ENCODE data around the gene SLC2A4RG. TPM values are rescaled to one million over a fixed set of nuclear protein-coding genes. Genes with fewer than 3 reads are reported as not detected.

Gene SLC2A4RG
- total and polyA plus RNA-seq, 5 experiments from 2014 or later: 3.8 to 134 (median 4.8) TPM

- peak in 6 of 10 donors; percentile 26 to 53 (median 45) for DNase-seq
- H3K27me3 Mint-ChIP-seq: no peaks in the 10 kb centered on the region
- peak overlapping the region in 9 of 10 donors; percentile 14 to 95 (median 66) for H3K4me3 Mint-ChIP-seq
- peak overlapping the region in 5 of 10 donors; percentile 27 to 67 (median 52) for H3K27ac Mint-ChIP-seq
- H3K4me1 Mint-ChIP-seq: peaks cover 17 to 27% (median 25%) of the 10 kb centered on the region in 4 donors
- peaks cover 0 to 18% (median 0%) of the 10 kb centered on the region in 3 donors for H3K36me3 Mint-ChIP-seq
- H3K9me3 Mint-ChIP-seq: no peaks in the 10 kb centered on the region
- ATAC-seq: no peak
- POLR2A ChIA-PET: interaction anchor here (0.6 to 10.0 kb wide), 15 partner anchors 11 to 324 kb away, joined by 3 to 162 read pairs (median 6); partner anchors contain the start of genes ARFRP1, GMEB2, STMN3 and TCEA2
Observed at GRCh38 chr20:63738687-63739129, 868 bp upstream of the SLC2A4RG start.

- no peaks in the 10 kb centered on the region for H3K27me3 Mint-ChIP-seq
- peaks cover 12 to 19% (median 16%) of the 10 kb centered on the region in 4 donors for H3K4me1 Mint-ChIP-seq
- peak overlapping the region in 5 of 10 donors; percentile 27 to 67 (median 46) for H3K27ac Mint-ChIP-seq
- ATAC-seq (peak; percentile 3 to 4), DNase-seq (peak; percentile 33 to 79 (median 60))
- H3K36me3 Mint-ChIP-seq: peaks cover 0 to 15% (median 0%) of the 10 kb centered on the region in 3 donors
- H3K9me3 Mint-ChIP-seq: no peaks in the 10 kb centered on the region
- POLR2A ChIA-PET: interaction anchor here (0.6 to 10.0 kb wide), 10 partner anchors 9 to 946 kb away, joined by 3 to 137 read pairs (median 4); partner anchors contain the start of genes ARFRP1, GMEB2, RTEL1 and ZGPAT
- H3K4me3 Mint-ChIP-seq: peak overlapping the region; percentile 36 to 85 (median 60)
Observed at GRCh38 chr20:63740070-63740626, 572 bp downstream of the SLC2A4RG start.

GRCh38 chr20:63740627-63741353, 1.2 kb downstream of the SLC2A4RG start:
- Mint-ChIP-seq H3K27ac (peak overlapping the region in 6 of 10 donors; percentile 17 to 68 (median 48)), H3K27me3 (no peaks in the 10 kb centered on the region), H3K4me1 (peaks cover 6 to 14% (median 11%) of the 10 kb centered on the region in 4 donors), H3K4me3 (peak overlapping the region; percentile 36 to 85 (median 65)), H3K9me3 (no peaks in the 10 kb centered on the region), H3K36me3 (peaks cover 0 to 15% (median 0%) of the 10 kb centered on the region in 3 donors)
- DNase-seq (peak in 6 of 10 donors; percentile 30 to 62 (median 48)), ATAC-seq (peak; percentile 7 to 19)
- POLR2A ChIA-PET: interaction anchor here (0.5 to 10.0 kb wide), 16 partner anchors 10 to 946 kb away, joined by 3 to 137 read pairs (median 4); partner anchors contain the start of genes ARFRP1, GMEB2, RTEL1 and ZGPAT

DNA sequence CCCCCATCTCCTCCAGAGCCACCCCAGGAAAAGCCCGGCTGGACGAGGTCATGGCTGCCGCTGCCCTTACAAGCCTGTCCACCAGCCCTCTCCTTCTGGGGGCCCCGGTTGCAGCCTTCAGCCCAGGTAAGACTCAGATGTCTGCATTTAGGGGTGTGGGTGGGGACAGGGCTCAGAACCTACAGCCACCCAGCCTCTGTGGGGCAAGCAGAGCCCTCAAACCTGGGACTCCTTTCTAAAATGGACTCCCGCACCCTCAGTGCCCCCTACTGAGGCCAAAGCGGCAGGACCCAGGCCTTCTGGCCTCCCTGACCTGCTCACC, 1.7 kb downstream of the SLC2A4RG start:
- Mint-ChIP-seq H3K36me3 (peaks cover 0 to 11% (median 0%) of the 10 kb centered on the region in 3 donors), H3K27ac (peak overlapping the region in 4 of 10 donors; percentile 17 to 74 (median 67))
- POLR2A ChIA-PET: interaction anchor here (0.5 to 10.0 kb wide), 10 partner anchors 9 to 383 kb away, joined by 3 to 137 read pairs (median 4); partner anchors contain the start of genes ARFRP1, RTEL1 and ZGPAT

DNA sequence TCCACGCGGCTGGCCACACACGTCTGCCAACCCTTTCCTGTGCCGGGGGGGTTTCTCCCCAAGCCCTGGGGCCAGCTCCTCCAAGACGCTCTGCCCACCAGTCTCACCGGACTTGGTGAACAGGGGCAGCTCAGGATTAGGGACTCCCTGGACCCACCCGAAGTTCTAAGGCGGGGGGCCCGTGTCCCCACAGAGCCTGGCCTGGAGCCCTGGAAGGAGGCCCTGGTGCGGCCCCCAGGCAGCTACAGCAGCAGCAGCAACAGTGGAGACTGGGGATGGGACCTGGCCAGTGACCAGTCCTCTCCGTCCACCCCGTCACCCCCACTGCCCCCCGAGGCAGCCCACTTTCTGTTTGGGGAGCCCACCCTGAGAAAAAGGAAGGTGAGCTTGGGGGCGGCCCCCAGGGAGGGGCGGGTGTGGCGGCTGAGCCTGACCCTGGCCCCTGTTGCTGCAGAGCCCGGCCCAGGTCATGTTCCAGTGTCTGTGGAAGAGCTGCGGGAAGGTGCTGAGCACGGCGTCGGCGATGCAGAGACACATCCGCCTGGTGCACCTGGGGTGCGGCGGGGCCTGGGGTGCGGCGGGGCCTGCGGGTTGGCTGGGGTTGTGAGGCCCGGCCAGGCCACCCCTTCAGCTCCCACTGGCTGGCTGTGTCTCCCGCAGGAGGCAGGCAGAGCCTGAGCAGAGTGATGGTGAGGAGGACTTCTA, 2.3 kb downstream of the SLC2A4RG start:
- Mint-ChIP-seq H3K27me3 (no peaks in the 10 kb centered on the region), H3K27ac (peak overlapping the region in 2 of 10 donors; percentile 28 to 66), H3K9me3 (no peaks in the 10 kb centered on the region), H3K4me3 (peak overlapping the region; percentile 7 to 81 (median 64)), H3K36me3 (peaks cover 0 to 11% (median 0%) of the 10 kb centered on the region in 3 donors), H3K4me1 (peaks cover 0 to 6% (median 3%) of the 10 kb centered on the region in 4 donors)
- POLR2A ChIA-PET: interaction anchor here (0.5 to 10.0 kb wide), 8 partner anchors 9 to 382 kb away, joined by 3 to 137 read pairs (median 4); partner anchors contain the start of genes ARFRP1 and ZGPAT
- ATAC-seq (no peak), DNase-seq (no peak)

More for the DNA sequence above, 1.7 kb downstream of the SLC2A4RG start:
- Mint-ChIP-seq H3K9me3 (no peaks in the 10 kb centered on the region), H3K4me1 (peaks cover under 1 to 10% (median 6%) of the 10 kb centered on the region in 4 donors), H3K4me3 (peak overlapping the region in 9 of 10 donors; percentile 7 to 81 (median 65)), H3K27me3 (no peaks in the 10 kb centered on the region)
- ATAC-seq (no peak), DNase-seq (no peak)

GRCh38 chr20:63742381-63743024, 2.9 kb downstream of the SLC2A4RG start:
- POLR2A ChIA-PET: interaction anchor here (0.5 to 10.0 kb wide), 6 partner anchors 8 to 387 kb away, joined by 3 to 137 read pairs (median 4); partner anchors contain the start of genes ARFRP1 and ZGPAT
- Mint-ChIP-seq H3K4me3 (no peak overlapping the region), H3K4me1 (peaks cover 0 to 6% (median 1%) of the 10 kb centered on the region in 4 donors), H3K9me3 (no peaks in the 10 kb centered on the region), H3K36me3 (peaks cover 0 to 11% (median 0%) of the 10 kb centered on the region in 3 donors), H3K27me3 (no peaks in the 10 kb centered on the region), H3K27ac (no peak overlapping the region)
- DNase-seq (no peak), ATAC-seq (no peak)

GRCh38 chr20:63743210-63743970, 3.8 kb downstream of the SLC2A4RG start:
- no peak for DNase-seq
- H3K9me3 Mint-ChIP-seq: no peaks in the 10 kb centered on the region
- no peaks in the 10 kb centered on the region for H3K27me3 Mint-ChIP-seq
- peaks cover under 1 to 9% (median 2%) of the 10 kb centered on the region in 4 donors for H3K4me1 Mint-ChIP-seq
- peak overlapping the region in 1 of 10 donors; percentile 36 for H3K4me3 Mint-ChIP-seq
- peaks cover 0 to 11% (median 0%) of the 10 kb centered on the region in 3 donors for H3K36me3 Mint-ChIP-seq
- POLR2A ChIA-PET: interaction anchor here (0.5 to 10.0 kb wide), 7 partner anchors 7 to 386 kb away, joined by 3 to 137 read pairs (median 3); partner anchors contain the start of genes ARFRP1 and ZGPAT
- H3K27ac Mint-ChIP-seq: peak overlapping the region in 4 of 10 donors; percentile 18 to 79 (median 36)
- no peak for ATAC-seq

- no peaks in the 10 kb centered on the region for H3K27me3 Mint-ChIP-seq
- no peaks in the 10 kb centered on the region for H3K9me3 Mint-ChIP-seq
- peak overlapping the region in 1 of 10 donors; percentile 18 for H3K27ac Mint-ChIP-seq
- H3K4me3 Mint-ChIP-seq: no peak overlapping the region
- ATAC-seq (no peak), DNase-seq (no peak)
- H3K4me1 Mint-ChIP-seq: peaks cover 3 to 14% (median 8%) of the 10 kb centered on the region in 4 donors
- peaks cover 0 to 11% (median 0%) of the 10 kb centered on the region in 3 donors for H3K36me3 Mint-ChIP-seq
- POLR2A ChIA-PET: interaction anchor here (0.5 to 0.8 kb wide), 3 partner anchors 15 to 47 kb away, joined by 3 to 4 read pairs (median 3); no protein-coding TSS in a partner anchor
Observed at GRCh38 chr20:63744158-63744557, 4.6 kb downstream of the SLC2A4RG start.

GRCh38 chr20:63744574-63745423, 5.2 kb downstream of the SLC2A4RG start:
- DNase-seq: no peak
- no peaks in the 10 kb centered on the region for H3K9me3 Mint-ChIP-seq
- H3K36me3 Mint-ChIP-seq: peaks cover 0 to 11% (median 0%) of the 10 kb centered on the region in 3 donors
- no peak overlapping the region for H3K4me3 Mint-ChIP-seq
- POLR2A ChIA-PET: interaction anchor here (0.5 to 2.1 kb wide), 2 partner anchors 8 to 25 kb away, joined by 4 to 14 read pairs; partner anchors contain the start of gene LIME1
- peaks cover 6 to 20% (median 13%) of the 10 kb centered on the region in 4 donors for H3K4me1 Mint-ChIP-seq
- H3K27me3 Mint-ChIP-seq: no peaks in the 10 kb centered on the region
- peak overlapping the region in 2 of 10 donors; percentile 8 to 27 for H3K27ac Mint-ChIP-seq
- ATAC-seq: no peak

DNA sequence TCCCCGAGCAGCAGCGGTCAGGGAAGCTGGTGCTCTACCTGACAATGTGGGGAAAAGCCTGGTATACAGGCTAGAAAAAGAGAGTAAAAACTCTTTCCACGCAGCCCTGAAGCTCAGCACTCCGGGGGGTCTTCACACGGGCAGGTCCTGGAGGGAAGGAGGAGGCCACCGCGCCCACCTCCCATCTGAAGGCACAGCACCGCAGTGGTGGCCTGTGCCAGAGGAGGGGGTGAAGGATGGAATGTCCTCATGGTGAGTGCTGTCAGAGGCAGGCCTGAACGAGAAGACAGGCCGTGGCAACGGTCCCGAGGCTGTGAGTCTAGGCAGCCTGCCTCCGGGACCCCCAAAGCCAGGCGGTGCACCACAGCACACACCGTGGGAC, 5.8 kb downstream of the SLC2A4RG start:
- POLR2A ChIA-PET: interaction anchor here (2.1 kb wide), 1 partner anchor 9 kb away, joined by 14 read pairs; the partner anchor contains the start of gene LIME1
- H3K36me3 Mint-ChIP-seq: peaks cover 0 to 11% (median 0%) of the 10 kb centered on the region in 3 donors
- peak overlapping the region in 3 of 10 donors; percentile 8 to 65 (median 48) for H3K27ac Mint-ChIP-seq
- H3K4me1 Mint-ChIP-seq: peaks cover 6 to 26% (median 16%) of the 10 kb centered on the region in 4 donors
- no peaks in the 10 kb centered on the region for H3K27me3 Mint-ChIP-seq
- H3K9me3 Mint-ChIP-seq: no peaks in the 10 kb centered on the region
- DNase-seq: no peak
- peak overlapping the region in 1 of 10 donors; percentile 65 for H3K4me3 Mint-ChIP-seq
- ATAC-seq: no peak
